T1000 (cell line): Measurements from ENCODE around the gene MOV10L1.
"Not testable (repeated sequence)": the region's sequence is repeated elsewhere in the genome, so short reads cannot be mapped to it uniquely, and the experiment has no call there.

ENCODE experiments used
- DNase-seq: peaks from one replicate; lab custom pipeline; 2025; ENCODE audit warnings: mixed read lengths; lab: John Stamatoyannopoulos, UW

The MOV10L1 gene

GRCh38 chr22:50203288-50203687 is 113.5 kb downstream of the MOV10L1 start:
- no peak for DNase-seq

GRCh38 chr22:50204571-50204970 is 114.8 kb downstream of the MOV10L1 start:
- DNase-seq, result no peak

DNA sequence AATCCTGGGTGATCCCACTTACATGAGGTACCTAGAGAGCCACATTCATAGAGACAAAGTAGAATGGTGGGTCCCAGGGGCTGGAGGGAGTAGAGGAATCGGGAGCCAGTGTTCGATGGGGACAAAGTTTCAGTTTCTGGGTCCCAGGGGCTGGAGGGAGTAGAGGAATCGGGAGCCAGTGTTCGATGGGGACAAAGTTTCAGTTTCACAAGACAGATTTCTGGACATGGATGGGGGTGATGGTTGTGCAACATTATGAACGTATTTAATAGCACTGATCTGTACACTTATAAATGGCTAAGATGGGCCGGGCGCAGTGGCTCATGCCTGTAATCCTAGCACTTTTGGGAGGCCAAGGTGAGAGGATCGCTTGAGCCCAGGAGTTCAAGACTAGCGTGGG is 115.2 kb downstream of the MOV10L1 start:
- not testable (repeated sequence) for DNase-seq

DNA sequence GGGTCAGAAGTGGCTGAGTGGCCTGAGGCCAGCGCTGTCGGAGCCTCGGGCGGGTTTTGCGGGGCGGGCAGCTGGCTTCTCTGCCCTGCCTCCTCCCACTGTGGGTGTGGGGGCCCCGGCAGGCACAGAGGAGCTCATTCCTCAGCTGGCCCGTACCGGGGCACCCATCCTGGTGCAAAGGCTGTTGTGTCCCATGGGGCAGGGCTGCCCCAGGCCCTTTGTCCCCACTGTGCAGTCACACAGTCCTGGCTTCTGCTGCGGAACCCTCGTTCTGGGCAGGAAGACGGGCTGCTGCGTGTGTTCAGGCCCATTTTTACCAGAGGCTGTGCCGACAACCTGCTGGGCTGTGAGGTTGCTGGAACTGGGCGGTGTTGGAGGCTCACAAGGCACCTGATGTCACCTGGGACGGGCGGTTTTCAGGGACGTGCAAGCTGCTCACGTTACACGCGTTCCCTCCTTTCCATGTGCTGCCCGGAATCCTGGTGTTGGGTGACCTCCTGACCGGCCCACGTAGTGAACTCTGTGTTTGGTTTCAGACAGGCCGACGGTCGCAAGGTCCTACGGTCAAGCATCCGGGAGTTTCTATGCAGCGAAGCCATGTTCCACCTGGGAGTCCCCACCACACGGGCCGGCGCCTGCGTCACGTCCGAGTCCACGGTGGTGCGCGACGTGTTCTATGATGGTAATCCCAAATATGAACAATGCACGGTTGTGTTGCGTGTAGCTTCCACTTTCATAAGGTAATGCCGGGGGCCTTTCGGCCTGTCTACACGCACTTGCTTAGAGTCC is 116.2 kb downstream of the MOV10L1 start:
- no peak for DNase-seq

- DNase-seq, result no peak
Observed at GRCh38 chr22:50206599-50206998, 116.8 kb downstream of the MOV10L1 start.

- no peak for DNase-seq
Observed at GRCh38 chr22:50207383-50208140, 117.8 kb downstream of the MOV10L1 start.

GRCh38 chr22:50208430-50208938 is 118.7 kb downstream of the MOV10L1 start:
- DNase-seq, result no peak

GRCh38 chr22:50208939-50209892 is 119.4 kb downstream of the MOV10L1 start:
- DNase-seq, result no peak

- DNase-seq, result no peak
Observed at GRCh38 chr22:50209893-50210292, 120.1 kb downstream of the MOV10L1 start.

GRCh38 chr22:50210378-50211139 is 120.8 kb downstream of the MOV10L1 start:
- DNase-seq, result no peak

GRCh38 chr22:50211147-50211546 is 121.3 kb downstream of the MOV10L1 start:
- DNase-seq, result no peak
